Measurements from ENCODE around the gene ANP32A. TPM values are rescaled to one million over a fixed set of nuclear protein-coding genes. Genes with fewer than 3 reads are reported as not detected.

The ANP32A gene
- total RNA-seq, 1 donor from 2014 or later: 98.5 TPM

GRCh38 chr15:68797599-68798345 lies 22.9 kb downstream of the ANP32A start:
- peak; percentile 17 for DNase-seq

GRCh38 chr15:68797191-68797590 lies 23.5 kb downstream of the ANP32A start:
- no peak for DNase-seq

GRCh38 chr15:68796576-68796975 lies 24.1 kb downstream of the ANP32A start:
- no peak for DNase-seq

- DNase-seq: peak; percentile 85
Observed at GRCh38 chr15:68795298-68795848, 25.3 kb downstream of the ANP32A start.

GRCh38 chr15:68794863-68795262 lies 25.8 kb downstream of the ANP32A start:
- DNase-seq: peak; percentile 52

- DNase-seq: no peak
Observed at GRCh38 chr15:68794307-68794706, 26.4 kb downstream of the ANP32A start.

GRCh38 chr15:68793776-68794175 lies 26.9 kb downstream of the ANP32A start:
- no peak for DNase-seq

- DNase-seq: no peak
Observed at GRCh38 chr15:68792901-68793766, 27.6 kb downstream of the ANP32A start.

GRCh38 chr15:68791431-68792283 lies 29.0 kb downstream of the ANP32A start:
- DNase-seq: no peak

GRCh38 chr15:68790910-68791309 lies 29.8 kb downstream of the ANP32A start:
- DNase-seq: no peak

GRCh38 chr15:68790242-68790575 lies 30.5 kb downstream of the ANP32A start:
- DNase-seq: no peak

GRCh38 chr15:68789534-68790241 lies 31.0 kb downstream of the ANP32A start:
- DNase-seq: peak; percentile 12

GRCh38 chr15:68789091-68789490 lies 31.6 kb downstream of the ANP32A start:
- no peak for DNase-seq

GRCh38 chr15:68788264-68788624 lies 32.5 kb downstream of the ANP32A start:
- DNase-seq: no peak

GRCh38 chr15:68787609-68788263 lies 33.0 kb downstream of the ANP32A start:
- DNase-seq: no peak

GRCh38 chr15:68786753-68787152 lies 33.9 kb downstream of the ANP32A start:
- DNase-seq: no peak

- no peak for DNase-seq
Observed at GRCh38 chr15:68785541-68785940, 35.2 kb downstream of the ANP32A start.

GRCh38 chr15:68784206-68784605 lies 36.5 kb downstream of the ANP32A start:
- DNase-seq: no peak

- no peak for DNase-seq
Observed at GRCh38 chr15:68783226-68784058, 37.3 kb downstream of the ANP32A start.

- DNase-seq: no peak
Observed at GRCh38 chr15:68782589-68783161, 38.0 kb downstream of the ANP32A start.

Measured in skin of body (tissue), 2 donors.